ACC112 (cell line): Measurements from ENCODE around the gene ABCA4.

Experiments
- H2AFZ ChIP-seq: fragments of 200-600 bp; sonication (generic); one replicate; pipeline ENCODE4 v1.6.0; 2017; ENCODE audit warnings: antibody characterized with exemption, low read length; ENCODE audit not compliant: unreplicated experiment
- H3K27ac ChIP-seq: fragments of 200-600 bp; sonication (generic); 2 replicates; pipeline ENCODE4 v1.5.1; 2014; ENCODE audit warnings: low read depth, mild to moderate bottlenecking, antibody characterized with exemption, low read length, moderate library complexity
- H3K27me3 ChIP-seq: fragments of 200-600 bp; sonication (generic); 2 replicates; pipeline ENCODE4 v1.6.1; 2014; ENCODE audit warnings: mild to moderate bottlenecking, antibody characterized with exemption, low read length, moderate library complexity, mixed read lengths; ENCODE audit not compliant: insufficient read depth
- H3K36me3 ChIP-seq: fragments of 200-600 bp; sonication (generic); 2 replicates; pipeline ENCODE4 v1.6.1; 2016; ENCODE audit warnings: mild to moderate bottlenecking, antibody characterized with exemption, low read length, moderate library complexity, mixed read lengths; ENCODE audit not compliant: insufficient read depth
- H3K4me1 ChIP-seq: fragments of 200-600 bp; sonication (generic); one replicate; pipeline ENCODE4 v1.6.1; 2016; ENCODE audit warnings: low read length, mixed read lengths; ENCODE audit not compliant: insufficient read depth, unreplicated experiment, control insufficient read depth
- H3K4me3 ChIP-seq: fragments of 200-600 bp; sonication (generic); 2 replicates; pipeline ENCODE4 v1.5.1; 2014; ENCODE audit warnings: mild to moderate bottlenecking, low read depth, low read length
- H3K79me2 ChIP-seq: fragments of 200-600 bp; sonication (generic); one replicate; pipeline ENCODE4 v1.6.0; 2016; ENCODE audit warnings: low read length; ENCODE audit not compliant: control insufficient read depth, unreplicated experiment, insufficient read depth

The ABCA4 gene

GRCh38 chr1:94068999-94069918 is 51.7 kb downstream of the ABCA4 start:
- Histone ChIP-seq H3K27ac (no peak overlapping the region), H3K4me1 (peaks cover 6% of the 10 kb centered on the region), H3K36me3 (no peaks in the 10 kb centered on the region), H3K27me3 (no peaks in the 10 kb centered on the region), H3K4me3 (no peak overlapping the region), H2AFZ (no peak overlapping the region), H3K79me2 (no peaks in the 10 kb centered on the region)

DNA sequence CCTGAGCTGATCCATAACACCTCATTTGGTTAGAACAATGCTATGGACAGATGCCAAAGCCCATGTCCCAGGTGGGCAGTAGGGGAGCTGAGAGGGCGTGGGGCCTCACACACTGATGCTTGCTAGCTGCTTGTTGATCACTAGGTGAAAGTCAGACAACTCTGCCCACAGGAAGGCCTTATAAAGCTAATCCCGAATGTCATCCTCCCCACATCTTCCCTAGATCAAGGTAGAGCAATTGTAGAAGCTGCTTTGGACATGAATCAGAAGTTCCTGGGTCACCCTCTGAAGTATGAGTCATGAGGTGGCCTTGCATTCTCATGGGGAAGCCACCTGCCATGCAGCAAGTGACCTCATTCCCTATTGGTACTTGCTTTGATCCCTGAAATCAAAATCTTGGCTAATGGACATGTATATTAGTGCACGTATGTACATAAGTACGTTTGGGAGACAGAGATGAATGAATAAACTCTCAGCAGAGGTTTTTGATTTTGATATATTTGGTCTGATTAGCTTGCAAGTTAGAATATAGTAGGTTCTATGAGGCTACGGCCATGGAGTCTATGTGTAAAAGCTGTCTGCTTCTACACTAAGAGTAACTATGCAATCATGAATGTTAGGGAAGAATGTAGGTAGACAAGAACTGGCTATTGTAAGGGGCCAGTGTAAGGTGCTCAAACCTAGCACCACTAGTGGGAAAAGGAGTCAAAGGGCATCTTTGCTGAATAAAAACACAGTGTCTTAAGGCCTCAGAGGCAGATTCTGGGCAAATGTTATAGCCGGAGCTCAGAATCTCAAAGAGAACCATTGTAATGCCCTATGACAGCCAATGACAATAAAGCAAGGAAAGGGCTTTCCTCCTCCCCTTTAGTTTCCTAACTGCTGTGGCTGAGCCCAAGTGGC is 52.6 kb downstream of the ABCA4 start:
- Histone ChIP-seq H2AFZ (no peak overlapping the region), H3K27me3 (no peaks in the 10 kb centered on the region), H3K36me3 (no peaks in the 10 kb centered on the region), H3K4me1 (peaks cover 6% of the 10 kb centered on the region), H3K79me2 (no peaks in the 10 kb centered on the region), H3K27ac (no peak overlapping the region), H3K4me3 (no peak overlapping the region)

DNA sequence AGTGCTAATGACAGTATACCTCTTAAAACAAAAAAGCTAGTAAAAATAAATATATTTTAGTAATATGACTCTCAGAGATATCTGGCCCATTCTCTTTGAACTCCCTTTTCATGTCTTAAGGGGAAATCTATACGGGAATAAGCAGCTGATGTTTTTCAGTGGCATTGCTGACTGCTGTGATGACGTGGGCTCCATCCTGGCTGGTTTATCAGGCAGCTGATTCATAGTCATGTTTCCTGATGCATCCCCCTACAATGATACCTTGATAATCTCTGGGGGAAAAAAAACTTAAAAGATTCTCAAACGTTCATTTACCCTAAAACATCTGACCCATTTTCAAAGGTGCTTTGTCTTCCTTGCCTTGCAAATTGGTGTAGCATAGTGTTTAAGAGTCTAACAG is 53.8 kb downstream of the ABCA4 start:
- Histone ChIP-seq H3K79me2 (no peaks in the 10 kb centered on the region), H3K27ac (no peak overlapping the region), H3K36me3 (no peaks in the 10 kb centered on the region), H3K4me1 (peaks cover 14% of the 10 kb centered on the region), H3K27me3 (no peaks in the 10 kb centered on the region), H2AFZ (no peak overlapping the region), H3K4me3 (no peak overlapping the region)

GRCh38 chr1:94063379-94063778 is 57.6 kb downstream of the ABCA4 start:
- Histone ChIP-seq H3K27me3 (no peaks in the 10 kb centered on the region), H3K79me2 (no peaks in the 10 kb centered on the region), H3K27ac (no peak overlapping the region), H3K36me3 (no peaks in the 10 kb centered on the region), H3K4me1 (peaks cover 21% of the 10 kb centered on the region), H3K4me3 (no peak overlapping the region), H2AFZ (no peak overlapping the region)

- Histone ChIP-seq H3K36me3 (no peaks in the 10 kb centered on the region), H3K27me3 (no peaks in the 10 kb centered on the region), H3K27ac (no peak overlapping the region), H3K4me1 (peaks cover 15% of the 10 kb centered on the region), H3K4me3 (no peak overlapping the region), H2AFZ (peak overlapping the region; percentile 82), H3K79me2 (no peaks in the 10 kb centered on the region)
Measured at GRCh38 chr1:94061513-94062443, 59.2 kb downstream of the ABCA4 start.

GRCh38 chr1:94060720-94061119 is 60.2 kb downstream of the ABCA4 start:
- Histone ChIP-seq H2AFZ (no peak overlapping the region), H3K36me3 (no peaks in the 10 kb centered on the region), H3K4me1 (peaks cover 19% of the 10 kb centered on the region), H3K27me3 (no peaks in the 10 kb centered on the region), H3K79me2 (no peaks in the 10 kb centered on the region), H3K4me3 (no peak overlapping the region), H3K27ac (no peak overlapping the region)

DNA sequence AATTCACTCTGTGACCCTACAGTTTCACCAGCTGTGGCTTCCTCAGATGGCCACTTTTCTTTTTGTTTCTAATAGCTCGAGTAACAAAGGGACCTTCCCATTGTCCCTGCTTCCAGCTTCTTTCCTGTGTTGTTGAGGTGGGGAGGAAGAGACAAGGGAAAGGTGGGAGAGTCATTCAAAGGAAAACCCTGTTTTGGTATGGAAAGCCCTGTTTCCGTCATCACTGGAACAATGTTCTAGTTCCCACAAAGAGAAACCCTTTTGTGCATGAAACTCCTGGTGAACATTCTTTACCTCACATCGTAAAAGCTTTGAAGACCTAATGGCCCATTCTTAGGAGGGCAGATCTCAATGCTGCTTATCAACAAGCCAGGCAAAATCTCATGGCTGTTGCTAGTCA is 62.2 kb downstream of the ABCA4 start:
- Histone ChIP-seq H3K4me3 (no peak overlapping the region), H3K79me2 (no peaks in the 10 kb centered on the region), H3K36me3 (no peaks in the 10 kb centered on the region), H2AFZ (no peak overlapping the region), H3K27me3 (no peaks in the 10 kb centered on the region), H3K27ac (no peak overlapping the region), H3K4me1 (peaks cover 26% of the 10 kb centered on the region)

GRCh38 chr1:94056996-94057395 is 64.0 kb downstream of the ABCA4 start:
- Histone ChIP-seq H3K27me3 (no peaks in the 10 kb centered on the region), H3K36me3 (no peaks in the 10 kb centered on the region), H3K27ac (no peak overlapping the region), H2AFZ (no peak overlapping the region), H3K4me1 (peaks cover 16% of the 10 kb centered on the region), H3K79me2 (no peaks in the 10 kb centered on the region), H3K4me3 (no peak overlapping the region)

GRCh38 chr1:94056171-94056570 is 64.8 kb downstream of the ABCA4 start:
- no peaks in the 10 kb centered on the region for H3K27me3 ChIP-seq
- H3K27ac ChIP-seq, result no peak overlapping the region
- H3K4me3 ChIP-seq, result no peak overlapping the region
- H3K36me3 ChIP-seq, result no peaks in the 10 kb centered on the region
- H3K79me2 ChIP-seq, result no peaks in the 10 kb centered on the region
- H3K4me1 ChIP-seq, result peaks cover 14% of the 10 kb centered on the region
- no peak overlapping the region for H2AFZ ChIP-seq
